H4 (cell line): ENCODE results near the gene TAAR5. TPM values are rescaled to one million over a fixed set of nuclear protein-coding genes. Genes with fewer than 3 reads are reported as not detected.
"Not testable (repeated sequence)": the region's sequence is repeated elsewhere in the genome, so short reads cannot be mapped to it uniquely, and the experiment has no call there.

Experiments
- DNase-seq: peaks from one replicate; pipeline ENCODE4 v3.0.0-alpha.2; 2015; ENCODE audit warnings: low spot score
- total RNA-seq: library from RNA; depleted of rRNA; stranded (reverse); fragments of >200 nt; shearing (Covaris generic); gene quantifications from 2 replicates; pipeline ENCODE4 v1.2.3, GENCODE V29; 2014; rRNA removed

Gene TAAR5
- total RNA-seq, 1 experiment from 2014 or later = not detected

GRCh38 chr6:132570221-132570777 is 19.2 kb downstream of the TAAR5 start, which contains the start of gene TAAR6:
Gene TAAR6 (plus strand): TSS chr6:132570322. CDS start chr6:132570322, 0 bp downstream.
- no peak for DNase-seq

- no peak for DNase-seq
Measured at GRCh38 chr6:132569170-132569569, 20.4 kb downstream of the TAAR5 start.

- DNase-seq = no peak
Measured at GRCh38 chr6:132568611-132569010, 20.9 kb downstream of the TAAR5 start.

- DNase-seq = no peak
Measured at GRCh38 chr6:132567566-132567965, 22.0 kb downstream of the TAAR5 start.

- no peak for DNase-seq
Measured at GRCh38 chr6:132566404-132566803, 23.1 kb downstream of the TAAR5 start.

- not testable (repeated sequence) for DNase-seq
Measured at GRCh38 chr6:132560087-132560486, 29.5 kb downstream of the TAAR5 start.

GRCh38 chr6:132552372-132552771 is 37.2 kb downstream of the TAAR5 start, which contains the start of gene TAAR8:
Gene TAAR8 (plus strand): TSS chr6:132552672. CDS start chr6:132552693, 21 bp downstream.
- no peak for DNase-seq

GRCh38 chr6:132551214-132551613 is 38.3 kb downstream of the TAAR5 start:
- DNase-seq = no peak

- no peak for DNase-seq
Measured at GRCh38 chr6:132548746-132549463, 40.6 kb downstream of the TAAR5 start.

- DNase-seq = no peak
Measured at GRCh38 chr6:132544826-132545225, 44.7 kb downstream of the TAAR5 start.

Other genes with a start within 250 kb of the TAAR5 start
- 2.4 and 11.1 TPM in 2 replicates for gene MOXD1, start 188.3 kb downstream of the TAAR5 start, total RNA-seq
- gene STX7, start 76.6 kb downstream of the TAAR5 start, total RNA-seq = 7.9 and 11.2 TPM in 2 replicates
- gene TAAR9, start 51.5 kb downstream of the TAAR5 start, total RNA-seq = not detected in 2 replicates
- gene TAAR8, start 37.1 kb downstream of the TAAR5 start, total RNA-seq = not detected in 2 replicates
- gene TAAR6, start 19.4 kb downstream of the TAAR5 start, total RNA-seq = not detected in 2 replicates
- not detected in 2 replicates for gene TAAR2, start 34.5 kb upstream of the TAAR5 start, total RNA-seq
- gene TAAR1, start 69.4 kb upstream of the TAAR5 start, total RNA-seq = not detected in 2 replicates
- gene VNN1, start 124.3 kb upstream of the TAAR5 start, total RNA-seq = not detected in 2 replicates
- gene VNN2, start 168.2 kb upstream of the TAAR5 start, total RNA-seq = 0.10 and 0.68 TPM in 2 replicates
- 6.0 and 9.4 TPM in 2 replicates for gene SLC18B1, start 208.9 kb upstream of the TAAR5 start, total RNA-seq
- 2,146 and 2,177 TPM in 2 replicates for gene RPS12, start 224.8 kb upstream of the TAAR5 start, total RNA-seq